IPS-18a (cell line): ENCODE results near the gene MOBP.
"Not testable (repeated sequence)": the region's sequence is repeated elsewhere in the genome, so short reads cannot be mapped to it uniquely, and the experiment has no call there.

Experiments
- H3K27ac ChIP-seq: one replicate; pipeline ENCODE4 v1.5.1; 2013; ENCODE audit warnings: low read length
- H3K27me3 ChIP-seq: one replicate; pipeline ENCODE4 v1.6.1; 2013; ENCODE audit warnings: mild to moderate bottlenecking, low read length; ENCODE audit not compliant: control insufficient read depth, insufficient read depth
- H3K36me3 ChIP-seq: one replicate; pipeline ENCODE4 v1.6.1; 2013; ENCODE audit warnings: low read depth, low read length; ENCODE audit not compliant: control insufficient read depth
- H3K4me1 ChIP-seq: one replicate; pipeline ENCODE4 v1.6.1; 2013; ENCODE audit warnings: low read depth, low read length; ENCODE audit not compliant: control insufficient read depth
- H3K4me3 ChIP-seq: one replicate; pipeline ENCODE4 v1.5.1; 2013; ENCODE audit warnings: low read length
- H3K9ac ChIP-seq: one replicate; pipeline ENCODE4 v1.6.1; 2013; ENCODE audit warnings: mild to moderate bottlenecking, low read length, moderate library complexity
- H3K9me3 ChIP-seq: one replicate; pipeline ENCODE4 v1.6.1; 2013; ENCODE audit warnings: low read depth, low read length; ENCODE audit not compliant: control insufficient read depth

The MOBP gene

DNA sequence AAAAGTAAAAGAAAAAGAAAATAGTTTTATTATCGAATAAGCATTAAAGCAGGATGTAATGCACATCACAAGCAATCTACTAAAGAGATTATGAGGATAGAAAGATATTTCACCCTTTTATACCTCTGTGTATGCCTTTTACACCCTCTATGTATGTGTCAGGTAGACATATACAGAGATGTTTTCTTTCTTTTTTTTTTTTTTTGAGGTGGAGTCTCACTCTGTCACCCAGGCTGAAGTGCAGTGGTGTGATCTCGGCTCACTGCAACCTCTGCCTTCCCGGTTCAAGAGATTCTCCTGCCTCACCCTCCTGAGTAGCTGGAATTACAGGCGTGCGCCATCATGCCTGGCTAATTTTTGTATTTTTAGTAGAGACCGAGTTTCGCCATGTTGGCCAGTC, 13.6 kb upstream of the MOBP start:
- not testable (repeated sequence) for H3K9me3 ChIP-seq, H3K27me3 ChIP-seq, H3K9ac ChIP-seq, H3K36me3 ChIP-seq, H3K4me3 ChIP-seq, H3K27ac ChIP-seq, H3K4me1 ChIP-seq

DNA sequence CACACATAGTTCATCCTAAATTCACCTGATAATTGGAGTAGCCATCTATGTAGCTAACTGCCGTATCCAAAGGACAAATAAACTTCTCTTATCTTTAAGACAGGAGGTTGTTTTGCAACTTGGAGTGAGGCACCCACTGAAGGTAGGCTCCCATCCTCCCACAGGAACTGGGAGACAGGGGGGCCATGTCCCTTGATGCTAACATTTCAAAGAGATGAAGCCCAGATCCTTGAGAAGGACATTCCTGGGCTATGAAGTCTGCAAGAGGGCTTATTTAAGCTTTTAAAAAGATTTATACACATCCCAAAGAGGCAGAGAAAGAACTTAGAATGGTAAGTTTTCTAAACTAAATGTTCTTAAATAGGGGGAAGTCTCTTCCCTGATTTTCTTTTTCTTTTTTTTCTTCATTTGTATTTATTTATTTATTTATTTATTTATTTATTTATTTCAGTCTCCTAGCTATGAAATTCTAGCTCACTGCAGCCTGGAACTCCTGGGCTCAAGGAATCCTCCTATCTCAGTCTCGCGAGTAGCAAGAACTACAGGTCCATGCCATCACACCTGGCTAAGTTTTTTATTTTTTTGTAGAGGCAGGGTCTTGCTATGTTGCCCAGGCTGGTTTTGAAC, 12.8 kb upstream of the MOBP start:
- Histone ChIP-seq H3K36me3 (no peaks in the 10 kb centered on the region), H3K27ac (no peak overlapping the region), H3K4me1 (no peaks in the 10 kb centered on the region), H3K9ac (no peak overlapping the region), H3K9me3 (no peaks in the 10 kb centered on the region), H3K4me3 (no peak overlapping the region), H3K27me3 (no peaks in the 10 kb centered on the region)

DNA sequence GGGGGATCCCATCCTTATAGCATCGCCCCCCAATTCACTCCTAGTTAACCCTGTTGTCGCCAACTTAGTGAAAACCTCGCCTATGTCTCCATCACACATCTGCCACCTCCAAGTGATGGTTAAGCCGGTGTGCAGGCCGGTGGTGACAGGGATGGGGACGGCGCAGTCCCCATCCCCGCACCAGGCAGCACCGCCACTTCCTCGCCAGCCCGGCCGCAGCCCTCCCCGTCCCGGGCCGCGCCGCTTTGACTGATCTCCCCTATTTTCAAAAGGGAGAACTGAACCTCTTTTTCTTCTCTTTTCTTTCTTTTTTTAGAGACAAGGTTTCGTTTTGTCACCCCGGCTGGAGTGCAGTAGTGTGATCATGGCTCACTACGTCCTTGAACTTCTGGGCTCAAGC, 11.3 kb upstream of the MOBP start:
- H3K4me1 ChIP-seq, result no peaks in the 10 kb centered on the region
- no peaks in the 10 kb centered on the region for H3K9me3 ChIP-seq
- no peaks in the 10 kb centered on the region for H3K27me3 ChIP-seq
- H3K27ac ChIP-seq, result no peak overlapping the region
- H3K9ac ChIP-seq, result no peak overlapping the region
- H3K4me3 ChIP-seq, result no peak overlapping the region
- H3K36me3 ChIP-seq, result no peaks in the 10 kb centered on the region

DNA sequence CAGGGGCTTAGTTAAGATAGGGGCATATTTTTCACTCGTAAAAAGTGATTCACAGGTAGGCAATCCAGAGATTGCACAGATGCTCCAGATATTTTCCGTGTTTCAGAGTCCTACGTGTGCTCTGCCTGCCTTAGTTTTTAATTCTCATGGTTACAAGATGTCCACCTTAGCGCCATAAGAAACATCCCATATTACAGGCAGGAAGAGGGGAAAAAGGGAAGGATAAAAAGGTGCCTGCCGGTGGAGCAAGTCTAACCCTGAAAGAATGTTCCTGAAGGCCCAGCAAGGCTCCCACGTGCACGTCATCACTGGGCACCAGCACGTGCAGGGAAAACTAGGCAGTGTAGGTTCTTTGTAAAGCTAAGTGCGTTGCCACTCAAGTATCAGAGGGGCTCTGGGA, 10.1 kb upstream of the MOBP start:
- no peaks in the 10 kb centered on the region for H3K4me1 ChIP-seq
- H3K9ac ChIP-seq, result no peak overlapping the region
- no peaks in the 10 kb centered on the region for H3K27me3 ChIP-seq
- H3K36me3 ChIP-seq, result no peaks in the 10 kb centered on the region
- no peaks in the 10 kb centered on the region for H3K9me3 ChIP-seq
- no peak overlapping the region for H3K27ac ChIP-seq
- H3K4me3 ChIP-seq, result no peak overlapping the region

GRCh38 chr3:39458579-39458978, 8.9 kb upstream of the MOBP start:
- not testable (repeated sequence) for H3K27me3 ChIP-seq, H3K27ac ChIP-seq

DNA sequence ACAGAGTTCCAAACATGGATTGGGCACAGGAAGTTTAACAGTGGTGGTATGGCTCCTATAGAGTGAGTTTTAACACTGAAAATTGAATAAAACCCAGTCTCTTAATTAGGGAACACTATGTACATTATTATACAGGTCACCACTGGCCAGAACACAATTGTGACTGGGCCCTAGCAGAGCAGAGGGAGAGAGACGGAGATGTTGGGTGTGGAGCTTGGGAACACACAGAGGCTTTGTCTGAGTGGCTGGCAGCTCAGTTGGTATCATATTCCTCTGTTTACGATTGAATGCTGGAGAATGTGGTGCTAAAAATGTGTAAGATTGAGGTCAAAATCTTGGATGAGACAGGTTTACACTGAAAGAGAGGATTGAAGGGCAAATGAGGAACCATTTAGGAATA, 6.8 kb upstream of the MOBP start:
- Histone ChIP-seq H3K4me3 (no peak overlapping the region), H3K4me1 (no peaks in the 10 kb centered on the region), H3K27ac (no peak overlapping the region), H3K9me3 (no peaks in the 10 kb centered on the region), H3K27me3 (no peaks in the 10 kb centered on the region), H3K9ac (no peak overlapping the region), H3K36me3 (no peaks in the 10 kb centered on the region)

More at GRCh38 chr3:39458579-39458978, 8.9 kb upstream of the MOBP start:
- not testable (repeated sequence) for H3K9ac ChIP-seq, H3K9me3 ChIP-seq, H3K36me3 ChIP-seq, H3K4me1 ChIP-seq, H3K4me3 ChIP-seq

DNA sequence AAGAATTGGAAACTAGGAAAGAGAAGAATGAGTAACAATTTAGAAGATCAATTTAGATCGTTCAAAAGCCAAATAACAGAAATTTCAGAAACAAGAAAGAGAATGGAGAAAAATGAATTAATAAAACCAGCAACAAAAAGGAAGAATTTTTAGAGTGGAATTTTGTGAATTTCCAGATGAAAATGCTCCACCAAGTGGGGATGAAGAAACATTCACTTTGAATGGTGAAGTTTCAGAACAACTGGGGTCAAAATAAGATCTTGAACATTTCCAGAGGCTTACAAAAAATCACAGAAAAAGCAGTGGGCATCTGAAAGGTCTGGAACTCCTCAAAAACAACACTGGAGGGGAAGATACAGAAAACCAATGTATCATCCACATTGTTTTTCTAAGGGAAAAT, 4.2 kb upstream of the MOBP start:
- Histone ChIP-seq H3K27me3 (no peaks in the 10 kb centered on the region), H3K4me3 (no peak overlapping the region), H3K9ac (no peak overlapping the region), H3K36me3 (no peaks in the 10 kb centered on the region), H3K27ac (no peak overlapping the region), H3K9me3 (no peaks in the 10 kb centered on the region), H3K4me1 (peaks cover 15% of the 10 kb centered on the region)

DNA sequence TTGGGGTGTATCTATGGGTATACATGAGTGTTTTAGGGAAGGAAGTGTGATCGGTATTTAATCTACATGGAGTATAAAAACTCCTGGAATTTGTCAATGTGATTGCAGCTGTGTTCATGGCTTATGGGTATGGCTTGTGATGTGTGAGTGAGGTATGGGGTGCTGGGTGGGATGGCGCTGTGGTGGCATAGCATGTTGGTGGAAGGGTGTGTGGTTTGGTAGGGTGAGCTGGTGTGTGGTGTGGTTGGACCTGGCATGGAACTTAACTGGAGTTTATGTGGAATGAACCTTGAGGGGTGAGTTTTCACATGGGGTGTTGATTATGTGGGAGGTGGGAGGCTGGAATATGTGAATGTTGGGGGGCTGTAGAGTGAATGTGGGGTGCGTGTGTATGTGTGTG, 492 bp upstream of the MOBP start:
- Histone ChIP-seq H3K4me3 (no peak overlapping the region), H3K9me3 (no peaks in the 10 kb centered on the region), H3K27ac (no peak overlapping the region), H3K4me1 (peaks cover 16% of the 10 kb centered on the region), H3K9ac (no peak overlapping the region), H3K36me3 (no peaks in the 10 kb centered on the region), H3K27me3 (no peaks in the 10 kb centered on the region)

DNA sequence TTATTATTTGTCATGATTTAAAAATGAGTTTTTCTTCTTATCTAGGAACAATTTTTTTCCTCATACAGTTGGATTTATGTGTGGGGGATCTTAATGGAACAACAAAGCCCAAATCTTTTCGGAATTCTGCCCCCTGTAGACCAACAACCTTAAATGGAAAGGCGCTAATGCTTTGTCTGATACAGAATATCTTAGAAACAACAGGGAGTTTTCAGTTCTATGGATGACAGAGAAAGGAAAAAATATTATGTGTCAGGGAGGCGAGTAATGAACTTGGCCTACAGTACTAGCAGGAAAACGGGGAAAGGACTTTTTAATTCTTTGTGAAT, 592 bp downstream of the MOBP start:
- Histone ChIP-seq H3K27ac (no peak overlapping the region), H3K9me3 (no peaks in the 10 kb centered on the region), H3K27me3 (no peaks in the 10 kb centered on the region), H3K4me3 (no peak overlapping the region), H3K4me1 (peaks cover 17% of the 10 kb centered on the region), H3K9ac (no peak overlapping the region), H3K36me3 (no peaks in the 10 kb centered on the region)

GRCh38 chr3:39469258-39469657, 1.8 kb downstream of the MOBP start:
- Histone ChIP-seq H3K4me3 (no peak overlapping the region), H3K36me3 (no peaks in the 10 kb centered on the region), H3K27ac (no peak overlapping the region), H3K4me1 (peaks cover 23% of the 10 kb centered on the region), H3K9me3 (no peaks in the 10 kb centered on the region), H3K27me3 (no peaks in the 10 kb centered on the region), H3K9ac (no peak overlapping the region)

GRCh38 chr3:39469945-39470344, 2.5 kb downstream of the MOBP start:
- peaks cover 23% of the 10 kb centered on the region for H3K4me1 ChIP-seq
- H3K9me3 ChIP-seq, result no peaks in the 10 kb centered on the region
- no peak overlapping the region for H3K27ac ChIP-seq
- H3K9ac ChIP-seq, result no peak overlapping the region
- H3K36me3 ChIP-seq, result no peaks in the 10 kb centered on the region
- no peaks in the 10 kb centered on the region for H3K27me3 ChIP-seq
- H3K4me3 ChIP-seq, result no peak overlapping the region

DNA sequence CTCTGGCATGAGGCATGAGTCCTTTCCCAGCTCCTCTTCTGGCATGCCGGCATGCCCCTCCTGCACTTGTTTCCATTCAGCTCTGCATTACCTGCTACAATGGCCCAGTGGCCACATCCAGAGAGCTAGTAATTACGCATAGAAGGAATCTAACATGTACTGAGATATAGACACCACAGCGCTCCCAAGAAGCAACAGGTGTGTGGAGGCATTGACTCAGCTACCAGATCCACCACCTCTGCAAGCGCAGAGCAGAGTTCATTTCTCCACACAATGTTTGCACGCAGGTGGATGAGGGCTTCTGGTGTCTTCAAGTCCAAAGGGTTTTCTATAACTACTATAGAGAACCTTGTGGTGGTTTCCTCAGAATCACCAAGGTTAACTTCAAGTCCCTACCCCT, 4.2 kb downstream of the MOBP start:
- Histone ChIP-seq H3K36me3 (no peaks in the 10 kb centered on the region), H3K9ac (no peak overlapping the region), H3K27ac (no peak overlapping the region), H3K4me1 (peaks cover 23% of the 10 kb centered on the region), H3K4me3 (no peak overlapping the region), H3K9me3 (no peaks in the 10 kb centered on the region), H3K27me3 (no peaks in the 10 kb centered on the region)
